IMR-90 (cell line): ENCODE measurements around the gene GHR. TPM values are rescaled to one million over a fixed set of nuclear protein-coding genes. Genes with fewer than 3 reads are reported as not detected.

ENCODE experiments used
- ATAC-seq: fragments of 200-7000 bp; cut with Tn5 transposase; 2 replicates; pipeline ENCODE4 v1.9.1; 2020; ENCODE audit warnings: low read depth, mild to moderate bottlenecking, moderate library complexity
- BruUV-seq: library from RNA; stranded (reverse); fragments of 400-500 nt; replicated peaks from 2 replicates; lab custom pipeline; 2021; lab: Mats Ljungman, UMichigan
- CTCF ChIA-PET: fragments of 300-600 bp; formaldehyde crosslinking; extraction: SDS; loops from one replicate; lab custom pipeline; 2021; ENCODE audit warnings: antibody characterized with exemption; lab: Yijun Ruan, JAX
- POLR2A ChIA-PET: fragments of 300-600 bp; sonication (Branson Sonifier 250); formaldehyde crosslinking; loops from one replicate; lab custom pipeline; 2022; ENCODE audit warnings: antibody characterized with exemption; ENCODE audit not compliant: unreplicated experiment; lab: Charles Lee
- DNase-seq: peaks from one replicate; pipeline ENCODE4 v3.0.0; 2013
- H2AFZ ChIP-seq: replicated peaks from 2 replicates; pipeline ENCODE3; 2013; ENCODE audit warnings: low read length, mild to moderate bottlenecking; ENCODE audit not compliant: poor library complexity
- H2AK5ac ChIP-seq: 2 replicates; pipeline ENCODE4 v1.6.1; 2013; ENCODE audit warnings: low read depth, low read length, inconsistent platforms
- H2AK9ac ChIP-seq: replicated peaks from 2 replicates; pipeline ENCODE3; 2013; ENCODE audit warnings: mild to moderate bottlenecking, low read depth, low read length, moderate library complexity; ENCODE audit not compliant: poor library complexity
- H2BK120ac ChIP-seq: 2 replicates; pipeline ENCODE4 v1.6.1; 2013; ENCODE audit warnings: low read depth, low read length, inconsistent platforms
- H2BK15ac ChIP-seq: 3 replicates; pipeline ENCODE4 v1.6.1; 2013; ENCODE audit warnings: low read depth, low read length, inconsistent platforms
- H2BK20ac ChIP-seq: 2 replicates; pipeline ENCODE4 v1.6.1; 2013; ENCODE audit warnings: low read depth, mild to moderate bottlenecking, inconsistent platforms, low read length, moderate library complexity
- H2BK5ac ChIP-seq: 2 replicates; pipeline ENCODE4 v1.6.1; 2013; ENCODE audit warnings: mild to moderate bottlenecking, low read depth, low read length, inconsistent platforms; ENCODE audit not compliant: poor library complexity, severe bottlenecking
- H3K14ac ChIP-seq: replicated peaks from 2 replicates; pipeline ENCODE4 v1.6.1; 2013; ENCODE audit warnings: low read depth, low read length, inconsistent platforms
- H3K18ac ChIP-seq: 2 replicates; pipeline ENCODE4 v1.6.1; 2013; ENCODE audit warnings: low read depth, low read length, control low read depth
- H3K23ac ChIP-seq: 2 replicates; pipeline ENCODE4 v1.6.1; 2013; ENCODE audit warnings: low read depth, low read length, inconsistent platforms
- H3K27ac ChIP-seq: 2 replicates; pipeline ENCODE4 v1.5.1; 2013; ENCODE audit warnings: mild to moderate bottlenecking, control low read depth, low read length; ENCODE audit not compliant: insufficient read depth
- H3K27me3 ChIP-seq: 2 replicates; pipeline ENCODE4 v1.6.1; 2013; ENCODE audit warnings: low read length; ENCODE audit not compliant: control insufficient read depth, insufficient read depth
- H3K36me3 ChIP-seq: 2 replicates; pipeline ENCODE4 v1.6.1; 2013; ENCODE audit warnings: low read length, mixed read lengths; ENCODE audit not compliant: control insufficient read depth, insufficient read depth
- H3K4ac ChIP-seq: 2 replicates; pipeline ENCODE4 v1.6.1; 2013; ENCODE audit warnings: low read depth, low read length, inconsistent platforms
- H3K4me1 ChIP-seq: 2 replicates; pipeline ENCODE4 v1.6.1; 2013; ENCODE audit warnings: low read length, mixed read lengths; ENCODE audit not compliant: control insufficient read depth, insufficient read depth
- H3K4me2 ChIP-seq: 2 replicates; pipeline ENCODE4 v1.6.1; 2013; ENCODE audit warnings: low read depth, mild to moderate bottlenecking, control low read depth, low read length, moderate library complexity
- H3K4me3 ChIP-seq: 2 replicates; pipeline ENCODE4 v1.5.1; 2013; ENCODE audit warnings: low read depth, mild to moderate bottlenecking, control low read depth, low read length, moderate library complexity; ENCODE audit not compliant: insufficient read depth
- H3K56ac ChIP-seq: 2 replicates; pipeline ENCODE4 v1.6.1; 2013; ENCODE audit warnings: low read length, inconsistent platforms; ENCODE audit not compliant: insufficient read depth; ENCODE audit errors: extremely low read depth
- H3K79me1 ChIP-seq, 2 experiments: 2 replicates each; pipeline ENCODE4 v1.6.1; 2013; ENCODE audit warnings: low read length in 2 of 2, inconsistent platforms in 1 of 2, low read depth in 1 of 2
- H3K9ac ChIP-seq: 2 replicates; pipeline ENCODE4 v1.6.1; 2013; ENCODE audit warnings: low read depth, low read length, control low read depth
- H3K9me1 ChIP-seq: 2 replicates; pipeline ENCODE4 v1.6.1; 2013; ENCODE audit warnings: low read length, inconsistent platforms; ENCODE audit not compliant: insufficient read depth
- H3K9me3 ChIP-seq: 2 replicates; pipeline ENCODE4 v1.6.1; 2013; ENCODE audit warnings: low read length; ENCODE audit not compliant: control insufficient read depth, insufficient read depth
- H4K20me1 ChIP-seq: 2 replicates; pipeline ENCODE4 v1.6.1; 2013; ENCODE audit warnings: low read length, inconsistent platforms; ENCODE audit not compliant: insufficient read depth
- H4K5ac ChIP-seq: 2 replicates; pipeline ENCODE4 v1.6.1; 2013; ENCODE audit warnings: mild to moderate bottlenecking, low read depth, low read length, control low read depth
- H4K8ac ChIP-seq, 2 experiments: 2 replicates each; pipeline ENCODE4 v1.6.1; 2013; ENCODE audit warnings: low read depth in 2 of 2, low read length in 2 of 2, control low read depth in 1 of 2, inconsistent platforms in 1 of 2
- H4K91ac ChIP-seq: 2 replicates; pipeline ENCODE4 v1.6.1; 2013; ENCODE audit warnings: low read depth, low read length, inconsistent platforms; ENCODE audit not compliant: insufficient read depth
- BHLHE40 ChIP-seq: fragments of 150-350 bp; IDR thresholded peaks from 2 replicates; pipeline ENCODE4 v1.6.1; 2016; ENCODE audit warnings: mild to moderate bottlenecking, low read depth, low read length
- FOS ChIP-seq: fragments of 150-350 bp; IDR thresholded peaks from 2 replicates; pipeline ENCODE4 v1.6.1; 2016; ENCODE audit warnings: low read depth, low read length
- MAZ ChIP-seq: IDR thresholded peaks from 2 replicates; pipeline ENCODE4 v1.6.1; 2012; ENCODE audit warnings: low read depth, mild to moderate bottlenecking, low read length, improper control_type of control experiment, moderate library complexity, borderline replicate concordance
- NFE2L2 ChIP-seq: fragments of 150-350 bp; IDR thresholded peaks from 2 replicates; pipeline ENCODE4 v1.6.1; 2016; ENCODE audit warnings: low read depth, mild to moderate bottlenecking, low read length
- POLR2A ChIP-seq: IDR thresholded peaks from 2 replicates; pipeline ENCODE4 v1.6.1; 2012; ENCODE audit warnings: mild to moderate bottlenecking, low read depth, low read length
- RCOR1 ChIP-seq: IDR thresholded peaks from 2 replicates; pipeline ENCODE4 v1.6.1; 2012; ENCODE audit warnings: mild to moderate bottlenecking, low read length, improper control_type of control experiment; ENCODE audit not compliant: insufficient replicate concordance
- RFX5 ChIP-seq: IDR thresholded peaks from 2 replicates; pipeline ENCODE4 v1.8.0; 2012; ENCODE audit warnings: low read depth, mild to moderate bottlenecking, low read length, moderate library complexity
- SMC3 ChIP-seq: fragments of 150-350 bp; IDR thresholded peaks from 2 replicates; pipeline ENCODE4 v1.6.1; 2016; ENCODE audit warnings: low read depth, mild to moderate bottlenecking, antibody characterized with exemption, low read length, moderate library complexity
- WGBS, 2 experiments: methylation state at CpG; one replicate each; pipeline versions ENCODE4 v1.1.5 to v1.1.7; 2013; ENCODE audit warnings: missing lambda C conversion rate in 2 of 2; ENCODE audit not compliant: insufficient read length in 1 of 2; ENCODE audit errors: extremely low coverage in 2 of 2; 5-methylcytosine and 5-hydroxymethylcytosine counted together
- dilution Hi-C: fragments of 300-500 bp; cut with HindIII; formaldehyde crosslinking; loops from one replicate; pipeline ENCODE4 v1.14.3; 2018; ENCODE audit warnings: low sequenced_read_pairs; ENCODE audit not compliant: unreplicated experiment
- in situ Hi-C: fragments of 300-500 bp; cut with MboI; formaldehyde crosslinking; loops from 3 replicates; pipeline ENCODE4 v1.14.3; 2019; ENCODE audit warnings: low sequenced_read_pairs, inconsistent platforms, mixed read lengths
- intact Hi-C: fragments of 100-400 bp; cut with micrococcal nuclease; formaldehyde crosslinking; loops from 2 replicates; pipeline ENCODE4 v1.10.0; 2022
- polyA plus RNA-seq, 3 experiments: library from polyadenylated mRNA; depleted of rRNA; stranded (reverse); fragments of >200 nt; gene quantifications; 2 replicates each; pipeline ENCODE4 v1.2.3, GENCODE V29; 2012; ENCODE audit warnings: low replicate concordance in 1 of 3
- total RNA-seq: library from RNA; depleted of rRNA; stranded (reverse); fragments of >200 nt; gene quantifications from 2 replicates; pipeline ENCODE4 v1.2.3, GENCODE V29; 2012
- TF ChIP-seq, protein P1 (sequence below): fragments of 150-350 bp; IDR thresholded peaks from 2 replicates; pipeline ENCODE4 v1.6.1; 2016; ENCODE audit warnings: low read depth, mild to moderate bottlenecking, low read length, moderate library complexity, borderline replicate concordance
- TF ChIP-seq, protein P2 (sequence below): fragments of 150-350 bp; IDR thresholded peaks from 2 replicates; pipeline ENCODE4 v1.6.1; 2017; ENCODE audit warnings: mild to moderate bottlenecking, antibody characterized with exemption, low read length, low read depth

GHR gene
- total and polyA plus RNA-seq, 2 of the 4 experiments (the other 2 are of a cell fraction), result 0.36 to 1.1 TPM

DNA sequence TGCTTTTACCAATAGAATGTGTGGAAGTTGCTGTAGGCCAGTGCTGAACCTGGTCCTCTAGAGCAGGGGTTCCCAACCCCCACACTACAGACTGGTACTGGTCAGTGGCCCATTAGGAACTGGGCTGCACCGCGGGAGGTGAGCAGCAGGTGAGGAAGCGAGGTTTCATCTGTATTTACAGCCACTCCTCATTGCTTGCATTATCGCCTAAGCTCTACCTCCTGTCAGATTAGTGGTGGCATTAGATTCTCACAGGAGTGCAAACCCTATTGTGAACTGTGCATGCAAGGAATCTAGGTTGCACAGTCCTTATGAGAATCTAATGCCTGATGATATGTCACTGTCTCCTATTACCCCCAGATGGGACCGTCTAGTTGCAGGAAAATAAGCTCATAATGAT lies 327.3 kb downstream of the GHR start:
- no peak overlapping the region for H3K9ac ChIP-seq
- H3K23ac ChIP-seq, result no peak overlapping the region
- H3K4me1 ChIP-seq, result no peaks in the 10 kb centered on the region
- no peak overlapping the region for H3K56ac ChIP-seq
- no peaks in the 10 kb centered on the region for H3K79me1 ChIP-seq
- DNase-seq (no peak), ATAC-seq (no peak)
- TF ChIP-seq, protein P1, sequence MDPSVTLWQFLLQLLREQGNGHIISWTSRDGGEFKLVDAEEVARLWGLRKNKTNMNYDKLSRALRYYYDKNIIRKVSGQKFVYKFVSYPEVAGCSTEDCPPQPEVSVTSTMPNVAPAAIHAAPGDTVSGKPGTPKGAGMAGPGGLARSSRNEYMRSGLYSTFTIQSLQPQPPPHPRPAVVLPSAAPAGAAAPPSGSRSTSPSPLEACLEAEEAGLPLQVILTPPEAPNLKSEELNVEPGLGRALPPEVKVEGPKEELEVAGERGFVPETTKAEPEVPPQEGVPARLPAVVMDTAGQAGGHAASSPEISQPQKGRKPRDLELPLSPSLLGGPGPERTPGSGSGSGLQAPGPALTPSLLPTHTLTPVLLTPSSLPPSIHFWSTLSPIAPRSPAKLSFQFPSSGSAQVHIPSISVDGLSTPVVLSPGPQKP, result no peak
- TF ChIP-seq RCOR1 (no peak), SMC3 (no peak), RFX5 (no peak), MAZ (no peak), NFE2L2 (no peak), BHLHE40 (no peak), POLR2A (no peak), FOS (no peak)
- TF ChIP-seq, protein P2, sequence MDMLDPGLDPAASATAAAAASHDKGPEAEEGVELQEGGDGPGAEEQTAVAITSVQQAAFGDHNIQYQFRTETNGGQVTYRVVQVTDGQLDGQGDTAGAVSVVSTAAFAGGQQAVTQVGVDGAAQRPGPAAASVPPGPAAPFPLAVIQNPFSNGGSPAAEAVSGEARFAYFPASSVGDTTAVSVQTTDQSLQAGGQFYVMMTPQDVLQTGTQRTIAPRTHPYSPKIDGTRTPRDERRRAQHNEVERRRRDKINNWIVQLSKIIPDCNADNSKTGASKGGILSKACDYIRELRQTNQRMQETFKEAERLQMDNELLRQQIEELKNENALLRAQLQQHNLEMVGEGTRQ, result no peak
- H3K18ac ChIP-seq, result no peak overlapping the region
- no peak overlapping the region for H2AK5ac ChIP-seq
- intact Hi-C loops (no loop called here), dilution Hi-C loops (no loop called here), in situ Hi-C loops (loop anchor here (25.0 kb wide), 1 partner anchor 888 kb away; the partner anchor contains the start of gene OXCT1)
- BruUV-seq, result no TSS peak
- H3K14ac ChIP-seq, result no peak overlapping the region
- H2BK20ac ChIP-seq, result no peak overlapping the region
- no peak overlapping the region for H4K5ac ChIP-seq
- no peak overlapping the region for H4K91ac ChIP-seq
- H3K27me3 ChIP-seq, result no peaks in the 10 kb centered on the region
- H2AFZ ChIP-seq, result no peak overlapping the region
- no peaks in the 10 kb centered on the region for H3K9me1 ChIP-seq
- H3K27ac ChIP-seq, result no peak overlapping the region
- H3K4me2 ChIP-seq, result no peak overlapping the region
- no peaks in the 10 kb centered on the region for H3K36me3 ChIP-seq
- no peaks in the 10 kb centered on the region for H3K9me3 ChIP-seq
- no peak overlapping the region for H3K4me3 ChIP-seq
- H4K8ac ChIP-seq, result no peak overlapping the region
- ChIA-PET POLR2A (no interaction called here), CTCF (interaction anchor here (0.6 kb wide), 2 partner anchors 17 to 682 kb away, joined by 3 to 4 read pairs; no protein-coding TSS in a partner anchor)
- WGBS, 2 experiments, result no CpG with 5 or more reads among the region's 5 CpGs
- no peak overlapping the region for H2BK15ac ChIP-seq
- H2BK120ac ChIP-seq, result no peak overlapping the region
- no peak overlapping the region for H2AK9ac ChIP-seq
- no peaks in the 10 kb centered on the region for H4K20me1 ChIP-seq
- H2BK5ac ChIP-seq, result no peak overlapping the region
- H3K4ac ChIP-seq, result no peak overlapping the region
